GM19397 (cell line): Measurements from ENCODE around the gene RPL21.
"Not testable (repeated sequence)": the region's sequence is repeated elsewhere in the genome, so short reads cannot be mapped to it uniquely, and the experiment has no call there.

Source experiments
- ATAC-seq: cut with Tn5 transposase; IDR thresholded peaks from one replicate; pipeline ENCODE4 v1.9.1; 2021; ENCODE audit warnings: mild to moderate bottlenecking, moderate library complexity; ENCODE audit not compliant: unreplicated experiment

Gene RPL21

DNA sequence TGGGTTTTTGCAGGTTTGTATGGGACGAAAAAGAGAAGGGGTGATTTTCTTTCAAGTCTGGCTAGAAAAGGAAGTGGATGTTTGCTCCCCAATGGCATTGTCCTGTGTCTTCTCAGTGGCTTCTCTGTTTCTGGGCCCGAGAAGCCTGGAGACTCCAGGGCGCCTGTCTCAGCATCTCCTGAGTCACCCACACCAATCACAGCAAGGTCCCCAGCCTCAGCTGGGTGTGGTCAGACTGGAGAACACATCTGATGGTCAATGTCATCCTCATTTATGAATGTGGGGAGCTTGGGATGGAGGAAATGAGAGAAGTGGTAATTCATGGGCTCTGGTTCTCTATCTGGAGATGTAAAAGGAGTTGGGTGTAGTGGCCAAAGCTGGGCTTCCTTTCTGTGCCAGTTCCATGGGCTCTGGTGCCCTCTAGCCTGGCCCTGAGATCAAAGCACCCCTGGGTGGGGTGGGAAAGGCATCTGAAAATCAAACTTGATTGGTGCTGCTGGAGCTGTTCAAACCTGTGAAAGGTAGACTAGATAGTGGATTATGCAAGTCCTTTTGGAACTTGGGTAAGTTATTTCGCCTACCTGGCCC, 32.6 kb downstream of the RPL21 start:
- no peak for ATAC-seq

- ATAC-seq: no peak
These were observed 37.0 kb downstream of the RPL21 start for GRCh38 chr13:27288392-27288791.

GRCh38 chr13:27289011-27289665, 37.8 kb downstream of the RPL21 start:
- no peak for ATAC-seq

DNA sequence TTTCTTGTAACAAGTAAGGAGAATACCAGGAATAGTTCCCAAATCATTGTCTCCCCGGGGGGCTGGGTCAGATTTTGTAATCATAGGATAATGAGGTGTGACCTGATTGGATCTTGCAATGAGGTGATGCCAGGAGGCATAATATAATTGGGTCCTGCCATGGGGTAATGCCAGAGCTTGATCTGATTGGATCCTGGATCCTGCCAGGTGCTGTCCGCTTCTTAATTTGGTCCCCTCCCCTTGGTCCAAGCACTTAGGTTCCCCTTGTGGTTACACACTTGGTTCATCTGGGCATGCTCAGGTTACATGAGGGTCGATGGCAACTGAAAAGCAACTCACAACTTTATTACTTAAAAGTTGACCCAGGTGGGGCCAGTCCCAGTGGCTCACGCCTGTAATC, 39.4 kb downstream of the RPL21 start:
- ATAC-seq: no peak

GRCh38 chr13:27291967-27292366, 40.6 kb downstream of the RPL21 start:
- not testable (repeated sequence) for ATAC-seq

DNA sequence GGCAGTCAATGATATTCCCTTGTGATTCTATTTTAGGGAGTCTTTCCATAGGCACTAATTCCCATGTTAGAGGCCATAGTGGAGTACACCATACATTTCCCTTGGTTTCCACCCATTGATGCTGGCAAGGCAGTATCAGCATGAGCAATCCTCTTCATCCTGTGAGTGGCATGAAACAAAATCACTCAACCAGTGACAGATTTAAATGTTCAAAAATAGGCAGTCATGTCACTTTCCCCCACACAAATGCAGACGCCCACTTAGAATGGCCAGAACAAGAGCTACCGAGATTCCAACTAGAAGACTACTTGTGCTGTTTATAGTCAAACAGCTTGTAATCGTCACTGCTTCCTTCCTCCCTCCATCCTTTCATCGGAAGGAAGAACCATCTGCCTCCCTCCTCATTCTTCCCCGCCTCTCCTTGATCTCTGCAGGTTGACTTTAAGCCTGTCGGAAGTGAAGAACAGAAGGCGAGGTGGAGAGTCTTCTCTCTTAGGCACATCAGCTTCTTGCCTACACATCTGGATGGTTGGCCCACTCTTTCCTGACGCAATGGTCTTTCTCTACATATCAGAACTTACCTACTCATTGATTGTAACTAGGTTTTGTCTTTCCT, 41.8 kb downstream of the RPL21 start:
- no peak for ATAC-seq

DNA sequence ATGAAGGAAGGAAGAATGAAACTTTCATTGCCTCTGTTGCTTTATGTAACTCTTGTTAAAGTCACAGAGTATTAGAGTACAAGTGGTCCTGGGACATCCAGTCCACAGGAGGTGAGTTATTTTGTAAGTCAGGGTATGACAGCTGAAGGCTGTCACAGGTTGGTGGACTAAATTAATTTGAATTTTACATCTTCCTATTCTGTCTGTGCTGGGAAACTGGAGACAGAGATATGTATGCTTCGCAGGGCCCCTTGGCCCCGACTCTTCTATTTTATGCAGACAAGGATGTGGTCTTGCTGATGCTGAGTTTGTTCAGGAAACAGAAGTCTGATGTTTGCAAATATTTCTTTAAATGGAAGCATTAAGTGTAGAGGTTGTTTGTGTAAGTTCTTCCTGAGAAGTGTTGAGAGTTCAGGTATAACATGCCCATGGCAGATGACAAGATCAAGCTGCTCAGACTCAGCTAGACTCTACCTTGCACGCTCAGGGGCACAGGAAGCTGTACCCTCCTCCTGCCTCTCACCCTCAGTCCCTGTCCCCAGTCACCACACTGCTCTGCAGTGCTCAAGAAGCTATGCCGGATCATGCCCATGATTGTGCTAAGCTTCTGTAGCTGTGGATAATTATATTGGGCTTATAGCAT, 42.6 kb downstream of the RPL21 start:
- ATAC-seq: no peak

- no peak for ATAC-seq
These were observed 43.7 kb downstream of the RPL21 start for GRCh38 chr13:27295096-27295495.

DNA sequence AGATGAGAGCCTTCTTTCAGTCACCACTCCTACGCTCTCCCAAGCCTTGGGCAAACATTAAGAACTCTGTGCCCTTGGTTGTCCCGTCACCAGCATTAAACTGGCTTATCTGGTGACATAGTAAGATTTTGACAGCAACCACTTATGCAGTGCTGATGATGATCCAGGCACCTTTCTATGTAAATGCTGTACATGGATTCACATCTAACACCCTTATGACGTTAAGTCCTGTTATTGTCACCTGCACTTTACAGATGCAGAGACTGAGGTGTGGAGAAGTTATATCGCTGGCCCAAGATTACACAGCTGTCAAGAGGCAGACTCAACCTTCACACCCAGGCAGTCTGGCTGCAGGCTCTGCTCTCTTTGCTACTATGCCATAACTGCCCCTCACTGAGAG, 44.3 kb downstream of the RPL21 start:
- ATAC-seq: no peak

- ATAC-seq: no peak
These were observed 45.1 kb downstream of the RPL21 start for GRCh38 chr13:27296496-27296895.

DNA sequence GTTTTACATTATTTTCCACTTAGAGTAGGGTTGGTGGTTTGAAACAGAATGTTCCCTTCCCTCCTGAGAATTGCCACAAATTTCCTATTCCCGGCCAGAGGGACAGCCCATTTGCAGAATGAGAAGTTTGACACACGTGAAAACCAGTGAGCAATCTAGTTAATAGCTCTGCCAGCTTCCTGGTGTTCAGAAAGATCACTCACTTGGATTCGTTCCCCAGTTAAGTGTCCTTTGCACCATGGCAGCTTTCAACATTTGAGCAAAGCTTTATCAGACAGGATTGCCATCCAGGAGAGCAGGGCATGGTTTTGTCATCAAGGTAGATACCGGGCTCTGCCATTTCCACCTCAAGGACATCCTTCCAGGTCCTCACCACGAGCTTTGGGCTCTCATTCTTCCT, 47.5 kb downstream of the RPL21 start:
- no peak for ATAC-seq

DNA sequence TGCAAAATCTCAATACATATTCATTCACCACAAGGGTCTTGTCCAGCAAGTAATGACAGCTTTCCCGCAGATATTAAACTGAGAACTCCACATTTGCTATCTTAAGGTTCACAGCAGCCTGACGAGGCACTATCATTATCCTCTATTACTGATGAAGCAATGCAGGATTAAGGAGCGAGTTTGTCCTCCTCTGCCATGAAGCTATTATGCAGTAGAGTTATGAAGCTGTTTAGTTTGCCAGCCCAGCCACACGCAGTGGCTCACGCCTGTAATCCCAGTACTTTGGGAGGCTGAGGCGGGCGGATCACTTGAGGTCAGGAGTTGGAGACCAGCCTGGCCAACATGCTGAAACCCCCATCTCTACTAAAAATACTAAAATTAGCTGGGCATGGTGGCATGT, 49.0 kb downstream of the RPL21 start:
- ATAC-seq: not testable (repeated sequence)

DNA sequence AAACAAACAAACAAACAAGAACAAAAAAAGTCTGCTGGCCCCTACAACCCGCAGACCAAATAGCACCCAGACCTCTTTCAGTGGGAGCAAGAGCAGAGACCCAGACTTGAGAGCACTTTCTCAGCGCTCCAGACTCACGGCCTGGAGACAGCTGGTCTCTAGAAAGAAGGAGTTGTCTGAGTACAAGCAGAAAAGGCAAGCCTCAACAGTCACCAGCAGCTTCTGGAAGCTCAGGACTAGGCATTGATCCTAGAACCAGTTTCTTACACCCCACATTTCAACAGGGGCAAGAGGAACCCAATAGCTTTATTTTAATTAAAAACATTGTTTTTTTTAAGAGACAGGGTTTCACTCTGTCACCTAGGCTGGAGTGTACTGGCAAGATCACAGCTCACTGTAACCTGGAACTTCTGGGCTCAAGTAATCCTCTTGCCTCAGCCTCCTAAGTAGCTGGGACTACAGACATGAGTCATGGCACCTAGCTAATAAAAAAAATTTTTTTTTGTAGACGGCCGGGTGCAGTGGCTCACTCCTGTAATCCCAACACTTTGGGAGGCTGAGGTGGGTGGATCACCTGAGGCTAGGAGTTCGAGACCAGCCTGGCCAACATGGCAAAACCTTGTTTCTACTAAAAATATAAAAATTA, 49.7 kb downstream of the RPL21 start:
- no peak for ATAC-seq

DNA sequence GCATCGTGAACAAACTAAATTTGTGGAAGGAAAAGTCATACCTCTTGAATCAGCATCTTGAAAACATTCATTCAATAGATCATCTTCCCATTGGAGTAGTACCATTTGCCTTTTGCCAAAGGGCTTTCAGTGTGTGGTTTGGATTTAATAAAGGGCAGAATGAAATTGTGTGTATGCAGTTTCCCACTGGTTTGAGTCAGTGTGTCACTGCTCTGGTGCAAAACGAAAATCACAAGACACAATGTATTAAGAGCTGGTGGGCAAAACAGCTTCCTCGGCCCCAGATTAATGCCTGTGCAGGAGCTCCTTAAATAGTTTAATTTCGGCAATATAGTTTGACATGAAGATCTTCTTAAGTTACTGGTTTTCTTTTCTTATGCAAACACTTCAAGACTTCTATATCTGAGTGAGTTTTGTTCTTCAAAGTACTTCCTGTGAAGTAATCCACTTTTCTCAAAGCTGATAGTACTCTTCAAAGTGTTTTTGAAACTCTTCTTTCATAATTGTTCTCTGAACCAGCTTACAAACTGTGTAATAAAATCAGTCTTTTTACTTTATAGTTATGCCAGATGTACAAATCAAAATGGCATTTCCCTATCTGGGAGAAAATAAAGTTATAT, 51.4 kb downstream of the RPL21 start:
- no peak for ATAC-seq

DNA sequence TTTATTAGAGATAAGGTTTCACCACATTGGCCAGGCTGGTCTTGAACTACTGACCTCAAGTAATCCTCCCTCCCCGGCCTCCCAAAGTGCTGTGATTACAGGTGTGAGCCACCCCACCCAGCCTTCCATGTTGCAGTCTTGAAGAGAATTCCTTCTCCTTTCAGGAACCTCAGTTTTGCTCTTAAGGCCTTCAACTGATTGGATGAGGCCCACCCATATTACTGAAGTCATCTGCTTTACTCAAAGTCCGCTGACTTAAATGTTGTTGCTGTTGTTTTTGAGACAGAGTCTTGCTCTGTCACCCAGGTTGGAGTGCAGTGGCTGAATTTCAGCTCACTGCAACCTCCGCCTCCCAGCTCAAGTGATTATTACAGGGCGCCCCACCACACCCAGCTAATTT, 52.7 kb downstream of the RPL21 start:
- ATAC-seq: no peak

- no peak for ATAC-seq
These were observed 53.3 kb downstream of the RPL21 start for GRCh38 chr13:27304611-27305010.
